H1 (cell line): ENCODE results near the gene TEX47. TPM values are rescaled to one million over a fixed set of nuclear protein-coding genes. Genes with fewer than 3 reads are reported as not detected.

Experiments used
- CTCF ChIA-PET: fragments of 300-600 bp; sonication (Branson Sonifier 250); formaldehyde crosslinking; loops from one replicate; lab custom pipeline; 2021; ENCODE audit not compliant: partially characterized antibody; lab: Charles Lee
- POLR2A ChIA-PET: fragments of 300-600 bp; sonication (Branson Sonifier 250); formaldehyde crosslinking; loops from one replicate; lab custom pipeline; 2021; ENCODE audit warnings: inconsistent platforms; ENCODE audit not compliant: partially characterized antibody; lab: Charles Lee
- DNase-seq, 2 experiments: peaks; one replicate each; pipeline versions ENCODE4 v3.0.0 to v3.0.0-alpha.2; 2010 to 2022; ENCODE audit warnings: low spot score in 2 of 2, low read depth in 1 of 2, mixed read lengths in 1 of 2
- FAIRE-seq: peaks from 2 replicates; lab custom pipeline; 2011; peaks lifted over from hg19 to GRCh38; lab: Jason Lieb, UNC
- H2AFZ ChIP-seq: 2 replicates; pipeline ENCODE4 v1.8.1; 2012; ENCODE audit warnings: low read length, inconsistent platforms
- H2AK5ac ChIP-seq: 2 replicates; pipeline ENCODE4 v1.6.1; 2013; ENCODE audit warnings: low read depth, low read length
- H2BK120ac ChIP-seq: replicated peaks from 2 replicates; pipeline ENCODE3; 2013; ENCODE audit warnings: low read depth, low read length, inconsistent platforms
- H2BK12ac ChIP-seq: 2 replicates; pipeline ENCODE4 v1.6.1; 2013; ENCODE audit warnings: low read depth, low read length
- H2BK15ac ChIP-seq: 2 replicates; pipeline ENCODE4 v1.6.1; 2013; ENCODE audit warnings: low read length
- H2BK20ac ChIP-seq: 2 replicates; pipeline ENCODE4 v1.6.1; 2013; ENCODE audit warnings: low read length
- H2BK5ac ChIP-seq: 2 replicates; pipeline ENCODE4 v1.6.1; 2013; ENCODE audit warnings: low read depth, low read length
- H3K14ac ChIP-seq: 2 replicates; pipeline ENCODE4 v1.6.1; 2013; ENCODE audit warnings: inconsistent platforms; ENCODE audit not compliant: insufficient read length
- H3K18ac ChIP-seq: 2 replicates; pipeline ENCODE4 v1.6.1; 2013; ENCODE audit warnings: low read length; ENCODE audit errors: extremely low read depth
- H3K23ac ChIP-seq: 2 replicates; pipeline ENCODE4 v1.6.1; 2013; ENCODE audit warnings: inconsistent platforms; ENCODE audit not compliant: insufficient read length
- H3K23me2 ChIP-seq: 2 replicates; pipeline ENCODE4 v1.6.1; 2013; ENCODE audit warnings: low read depth, low read length
- H3K27ac ChIP-seq: 2 replicates; pipeline ENCODE4 v1.6.1; 2011; ENCODE audit warnings: low read depth, low read length, inconsistent platforms
- H3K27me3 ChIP-seq, 4 experiments: replicated peaks in 1 of 4; 1 replicate in 1 of 4; 2 replicates in 3 of 4; pipeline versions ENCODE4 v1.6.1 to v1.8.1; 2011 to 2013; ENCODE audit warnings: low read length in 3 of 4, mild to moderate bottlenecking in 3 of 4, inconsistent platforms in 2 of 4, mixed read lengths in 2 of 4, moderate library complexity in 1 of 4; ENCODE audit not compliant: control insufficient read depth in 3 of 4, insufficient read depth in 3 of 4; ENCODE audit errors: extremely low read depth in 1 of 4
- H3K36me3 ChIP-seq, 4 experiments: 2 replicates each; pipeline versions ENCODE4 v1.6.1 to v1.8.1; 2011 to 2013; ENCODE audit warnings: mild to moderate bottlenecking in 4 of 4, low read length in 3 of 4, moderate library complexity in 2 of 4, control low read depth in 1 of 4, inconsistent platforms in 1 of 4; ENCODE audit not compliant: insufficient read depth in 4 of 4, control insufficient read depth in 2 of 4
- H3K4ac ChIP-seq: replicated peaks from 2 replicates; pipeline ENCODE3; 2013; ENCODE audit warnings: low read length, low read depth, mixed read lengths, inconsistent platforms; ENCODE audit not compliant: insufficient read length
- H3K4me1 ChIP-seq, 4 experiments: replicated peaks in 1 of 4; 1 replicate in 1 of 4; 2 replicates in 3 of 4; pipeline versions ENCODE4 v1.6.1 to v1.8.1; 2011 to 2013; ENCODE audit warnings: low read length in 3 of 4, inconsistent platforms in 2 of 4, mixed read lengths in 1 of 4; ENCODE audit not compliant: insufficient read depth in 4 of 4, control insufficient read depth in 3 of 4
- H3K4me2 ChIP-seq, 2 experiments: 2 replicates each; pipeline versions ENCODE4 v1.6.1 to v1.8.1; 2011 to 2013; ENCODE audit warnings: low read depth in 2 of 2, low read length in 2 of 2, control low read depth in 1 of 2, inconsistent platforms in 1 of 2, mild to moderate bottlenecking in 1 of 2; ENCODE audit not compliant: insufficient read depth in 1 of 2
- H3K4me3 ChIP-seq, 4 experiments: fragments of 200-600, 300-600 bp in 1 of 4; sonication (generic), shearing (Covaris generic), sonication (Bioruptor Twin) in 1 of 4; 2 replicates each; pipeline versions ENCODE4 v1.5.1 to v1.8.1; 2011 to 2016; ENCODE audit warnings: low read length in 4 of 4, low read depth in 3 of 4, control low read depth in 2 of 4, inconsistent platforms in 2 of 4, mild to moderate bottlenecking in 2 of 4, mixed read lengths in 1 of 4, moderate library complexity in 1 of 4; ENCODE audit not compliant: insufficient read depth in 2 of 4; ENCODE audit errors: extremely low read depth in 1 of 4
- H3K56ac ChIP-seq: replicated peaks from 2 replicates; pipeline ENCODE3; 2013; ENCODE audit warnings: low read depth, mild to moderate bottlenecking, mixed read lengths, low read length, inconsistent platforms; ENCODE audit not compliant: insufficient read length
- H3K79me1 ChIP-seq: 2 replicates; pipeline ENCODE4 v1.6.1; 2013; ENCODE audit warnings: low read depth, low read length, control low read depth
- H3K79me2 ChIP-seq, 2 experiments: 2 replicates each; pipeline versions ENCODE4 v1.6.1 to v1.8.1; 2012 to 2013; ENCODE audit warnings: low read length in 2 of 2, mild to moderate bottlenecking in 2 of 2, inconsistent platforms in 1 of 2; ENCODE audit not compliant: insufficient read depth in 2 of 2, control insufficient read depth in 1 of 2
- H3K9ac ChIP-seq, 4 experiments: replicated peaks in 1 of 4; 1 replicate in 1 of 4; 2 replicates in 3 of 4; pipeline versions ENCODE4 v1.6.1 to v1.8.1; 2011 to 2013; ENCODE audit warnings: low read depth in 3 of 4, low read length in 3 of 4, control low read depth in 2 of 4, mild to moderate bottlenecking in 2 of 4, moderate library complexity in 2 of 4, inconsistent platforms in 1 of 4; ENCODE audit errors: extremely low read depth in 1 of 4
- H3K9me3 ChIP-seq, 2 experiments: 2 replicates each; pipeline versions ENCODE4 v1.6.1 to v1.8.1; 2012 to 2013; ENCODE audit warnings: mild to moderate bottlenecking in 2 of 2, moderate library complexity in 2 of 2, control low read depth in 1 of 2, inconsistent platforms in 1 of 2, low read depth in 1 of 2, low read length in 1 of 2, mixed read lengths in 1 of 2; ENCODE audit not compliant: insufficient read depth in 2 of 2
- H4K20me1 ChIP-seq, 2 experiments: replicated peaks in 1 of 2; 2 replicates each; pipeline versions ENCODE3 to v1.8.1; 2011 to 2013; ENCODE audit warnings: inconsistent platforms in 2 of 2, low read length in 2 of 2, mild to moderate bottlenecking in 1 of 2; ENCODE audit not compliant: insufficient read depth in 2 of 2, control insufficient read depth in 1 of 2
- H4K5ac ChIP-seq: 2 replicates; pipeline ENCODE4 v1.6.1; 2013; ENCODE audit warnings: low read length, low read depth, mixed read lengths, inconsistent platforms; ENCODE audit not compliant: insufficient read length
- H4K8ac ChIP-seq: 2 replicates; pipeline ENCODE4 v1.8.0; 2013; ENCODE audit warnings: mild to moderate bottlenecking, moderate library complexity, low read length, inconsistent platforms; ENCODE audit not compliant: insufficient read depth; ENCODE audit errors: extremely low read depth
- H4K91ac ChIP-seq: replicated peaks from 2 replicates; pipeline ENCODE3; 2013; ENCODE audit warnings: low read length, mixed read lengths, inconsistent platforms; ENCODE audit not compliant: insufficient read length
- ASH2L ChIP-seq: fragments of 200-600, 300-600 bp; sonication (generic); IDR thresholded peaks from one replicate; pipeline ENCODE4 v1.7.1; 2017; ENCODE audit warnings: low read length
- ATF3 ChIP-seq: IDR thresholded peaks from 2 replicates; pipeline ENCODE4 v1.6.1; 2011; ENCODE audit warnings: low read depth, mild to moderate bottlenecking, low read length; ENCODE audit not compliant: insufficient read depth
- CREB1 ChIP-seq: IDR thresholded peaks from 2 replicates; pipeline ENCODE4 v1.6.1; 2012; ENCODE audit warnings: inconsistent platforms
- JUN ChIP-seq: IDR thresholded peaks from 2 replicates; pipeline ENCODE4 v1.6.1; 2011; ENCODE audit warnings: low read depth, mild to moderate bottlenecking, improper control_type of control experiment, low read length
- RBBP5 ChIP-seq: IDR thresholded peaks from 2 replicates; pipeline ENCODE4 v1.7.1; 2012; ENCODE audit warnings: low read depth, mild to moderate bottlenecking, inconsistent platforms, low read length, moderate library complexity, borderline replicate concordance
- SP1 ChIP-seq: IDR thresholded peaks from 2 replicates; pipeline ENCODE4 v1.6.1; 2011; ENCODE audit warnings: low read depth, low read length
- TBP ChIP-seq: IDR thresholded peaks from 2 replicates; pipeline ENCODE4 v1.6.1; 2011; ENCODE audit warnings: low read depth, low read length, improper control_type of control experiment
- TCF12 ChIP-seq: IDR thresholded peaks from 2 replicates; pipeline ENCODE4 v1.6.1; 2011; ENCODE audit warnings: low read depth, mild to moderate bottlenecking, low read length
- ZNF274 ChIP-seq: IDR thresholded peaks from 2 replicates; pipeline ENCODE4 v1.7.0; 2012; ENCODE audit warnings: low read length, borderline replicate concordance; ENCODE audit errors: extremely low read depth
- WGBS, 2 experiments: shearing (Covaris generic) in 1 of 2; methylation state at CpG; one replicate each; pipeline versions ENCODE4 v1.1.6 to v1.1.7; 2013 to 2015; ENCODE audit warnings: low lambda C conversion rate in 2 of 2, mixed read lengths in 2 of 2, inconsistent platforms in 1 of 2, low coverage in 1 of 2, missing lambda C conversion rate in 1 of 2; ENCODE audit not compliant: insufficient replicate concordance in 2 of 2, insufficient coverage in 1 of 2, insufficient read length in 1 of 2; ENCODE audit errors: extremely low coverage in 1 of 2, missing lambda C conversion rate in 1 of 2; 5-methylcytosine and 5-hydroxymethylcytosine counted together
- polyA plus RNA-seq, 7 experiments: library from polyadenylated mRNA; depleted of rRNA in 3 of 7; stranded (reverse) in 5 of 7; unstranded in 2 of 7; fragments of >200 nt in 5 of 7; fragments of 200-250 nt in 2 of 7; gene quantifications; 1 replicate in 5 of 7; 2 replicates in 1 of 7; 4 replicates in 1 of 7; pipeline versions ENCODE4 v1.2.1 to v1.2.3, GENCODE V29; 2011 to 2013; ENCODE audit warnings: missing spikeins in 2 of 7, mixed read lengths in 2 of 7
- total RNA-seq: library from RNA; stranded (reverse); fragmentation: NEBNext Ultra II Directional; extraction: Animal tissue kit (Norgen Biotek cat#: 25700); gene quantifications from 2 replicates; pipeline ENCODE4 v1.2.1, GENCODE V29; 2021

Gene TEX47
- total and polyA plus RNA-seq, 2 of the 8 experiments (the other 6 are each of a cell fraction or from before 2014, with no cell fraction given) = not detected

DNA sequence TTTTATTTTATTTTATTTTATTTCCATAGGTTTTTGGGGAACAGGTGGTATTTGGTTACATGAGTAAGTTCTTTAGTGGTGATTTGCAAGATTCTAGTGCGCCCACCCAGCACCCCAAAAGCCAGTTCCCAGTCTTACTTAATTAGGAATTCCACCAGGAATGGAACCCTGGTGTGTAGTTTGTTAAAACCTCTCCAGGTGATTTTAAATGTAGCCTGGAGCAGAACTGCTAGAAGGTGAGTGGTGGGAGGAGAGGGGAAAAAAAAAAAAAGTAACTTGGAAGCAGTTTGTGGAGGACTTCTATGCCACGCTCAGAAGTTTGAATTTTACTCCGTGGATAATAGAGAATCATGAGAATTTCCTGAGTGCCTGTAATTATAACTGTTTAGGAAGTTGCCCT is 5.5 kb upstream of the TEX47 start:
- H3K9ac ChIP-seq = no peak overlapping the region
- no peak overlapping the region for H3K27ac ChIP-seq
- no peak overlapping the region for H2AK5ac ChIP-seq
- H3K79me1 ChIP-seq = no peaks in the 10 kb centered on the region
- H3K18ac ChIP-seq = no peak overlapping the region
- H2AFZ ChIP-seq = no peak overlapping the region
- H2BK20ac ChIP-seq = no peak overlapping the region
- H2BK12ac ChIP-seq = no peak overlapping the region
- no peak for TF ChIP-seq ATF3
- no peak for TF ChIP-seq ZNF274
- TF ChIP-seq JUN = no peak
- no peak for TF ChIP-seq CREB1
- TF ChIP-seq RBBP5 = no peak
- no peak for TF ChIP-seq TCF12
- no peak for TF ChIP-seq ASH2L
- no peak for TF ChIP-seq SP1
- TF ChIP-seq TBP = no peak
- H4K8ac ChIP-seq = no peak overlapping the region
- no peak overlapping the region for H3K14ac ChIP-seq
- CTCF ChIA-PET = interaction anchor here (3.8 kb wide), 1 partner anchor 11 kb away, joined by 13 read pairs; no protein-coding TSS in a partner anchor
- no peaks in the 10 kb centered on the region for H3K4me1 ChIP-seq
- no peak overlapping the region for H2BK5ac ChIP-seq
- no peaks in the 10 kb centered on the region for H3K23me2 ChIP-seq
- no peaks in the 10 kb centered on the region for H3K9me3 ChIP-seq
- FAIRE-seq (no peak), DNase-seq (no peak)
- H3K4ac ChIP-seq = no peak overlapping the region
- H4K91ac ChIP-seq = no peak overlapping the region
- H3K23ac ChIP-seq = no peak overlapping the region
- no peak overlapping the region for H2BK120ac ChIP-seq
- no peak overlapping the region for H4K5ac ChIP-seq
- no peaks in the 10 kb centered on the region for H4K20me1 ChIP-seq
- peak overlapping the region in 1 of 2 experiments; percentile 11; a peak in 1 of 4 replicates for H3K4me2 ChIP-seq
- no peak overlapping the region for H3K4me3 ChIP-seq
- no peaks in the 10 kb centered on the region for H3K27me3 ChIP-seq
- POLR2A ChIA-PET = no interaction called here
- 78% methylated on average over 3 of the region's 3 CpGs; no CpG with 5 or more reads in 1 of the 2 experiments for WGBS, 2 experiments
- H3K79me2 ChIP-seq = no peaks in the 10 kb centered on the region
- no peaks in the 10 kb centered on the region for H3K36me3 ChIP-seq
- no peak overlapping the region for H3K56ac ChIP-seq
- H2BK15ac ChIP-seq = no peak overlapping the region
